ENCODE data around the gene LEMD3. TPM values are rescaled to one million over a fixed set of nuclear protein-coding genes. Genes with fewer than 3 reads are reported as not detected.

LEMD3 gene
- total RNA-seq (2022; extraction: Qiagen RNA extraction): 9.0 to 13.1 TPM (median 11.2 TPM) in 5 replicates

DNA sequence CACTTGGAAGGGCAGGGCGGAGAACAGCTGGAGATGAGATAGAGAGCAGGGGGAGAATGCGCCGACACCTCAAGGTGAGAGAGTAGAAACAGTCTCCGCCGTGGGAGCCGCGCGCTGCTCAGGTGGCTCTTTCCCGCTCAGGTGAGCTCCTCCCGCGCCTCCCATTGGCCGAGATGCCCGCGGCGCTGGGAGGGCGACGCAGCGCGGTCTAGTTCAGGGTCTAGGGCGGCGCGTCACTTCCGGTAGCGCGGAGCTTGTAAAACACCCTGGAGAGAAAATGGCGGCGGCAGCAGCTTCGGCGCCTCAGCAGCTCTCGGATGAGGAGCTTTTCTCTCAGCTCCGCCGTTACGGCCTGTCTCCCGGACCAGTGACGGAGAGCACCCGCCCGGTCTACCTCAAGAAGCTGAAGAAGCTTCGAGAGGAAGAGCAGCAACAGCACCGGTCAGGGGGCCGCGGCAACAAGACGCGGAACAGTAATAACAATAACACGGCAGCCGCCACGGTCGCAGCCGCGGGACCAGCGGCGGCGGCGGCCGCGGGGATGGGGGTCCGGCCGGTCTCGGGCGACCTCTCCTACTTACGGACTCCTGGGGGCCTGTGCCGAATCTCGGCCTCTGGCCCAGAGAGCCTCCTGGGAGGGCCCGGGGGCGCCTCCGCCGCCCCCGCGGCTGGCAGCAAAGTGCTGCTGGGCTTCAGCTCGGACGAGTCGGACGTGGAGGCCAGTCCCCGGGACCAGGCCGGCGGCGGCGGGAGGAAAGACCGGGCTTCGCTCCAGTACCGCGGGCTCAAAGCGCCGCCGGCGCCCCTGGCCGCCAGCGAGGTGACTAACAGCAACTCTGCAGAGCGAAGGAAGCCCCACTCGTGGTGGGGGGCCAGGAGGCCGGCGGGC is at the start of gene LEMD3:
TSS of gene LEMD3 (plus strand) at position 264 of the 889 bp plus-strand sequence. CDS start at position 278, 14 bp downstream.

DNA sequence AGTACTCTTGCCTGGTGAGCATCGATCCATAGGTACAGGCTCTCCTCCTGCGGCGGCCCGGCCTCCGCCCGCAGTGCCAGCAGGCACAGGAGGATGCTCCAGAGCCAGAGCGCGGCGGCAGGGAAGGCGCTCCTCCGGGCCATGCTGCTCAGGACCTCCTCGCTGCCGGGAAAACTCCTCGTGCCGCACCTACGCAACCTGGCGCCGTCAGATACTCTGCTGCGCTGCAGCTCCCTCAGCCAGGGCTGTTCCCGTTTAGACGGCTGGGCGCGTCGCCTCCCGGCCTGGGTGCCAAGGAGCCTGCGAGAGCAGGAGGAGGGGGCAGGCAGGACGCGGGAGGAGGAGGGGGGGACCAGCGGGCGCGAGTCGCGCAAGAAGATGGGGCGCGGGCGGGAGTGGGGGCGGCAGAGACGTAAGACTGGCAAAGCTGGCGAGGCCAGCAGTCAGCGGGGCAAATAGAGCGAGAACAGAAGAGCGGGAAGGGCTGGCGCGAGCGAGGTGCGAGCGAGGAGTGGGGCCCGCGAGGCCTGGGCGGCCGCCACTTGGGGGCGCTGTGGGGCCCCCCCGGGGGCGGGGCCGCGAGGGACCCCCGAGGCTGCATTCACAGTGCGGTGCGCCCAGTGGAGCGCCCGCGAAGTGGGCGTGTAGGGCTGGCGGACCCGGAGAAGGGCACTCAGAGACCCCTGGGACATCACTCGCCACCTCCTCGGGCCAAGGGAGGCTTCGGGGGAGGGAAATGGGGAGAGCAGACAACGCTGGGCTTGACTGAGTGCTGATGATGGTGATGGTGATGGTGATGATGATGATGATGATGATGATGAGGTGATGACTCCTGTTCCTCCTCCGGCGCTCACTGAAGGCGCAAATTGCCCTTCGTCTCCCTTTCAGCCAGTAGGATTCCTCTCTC is 48.1 kb upstream of the LEMD3 start, which contains the start of gene WIF1:
TSS of gene WIF1 (minus strand) at position 257 of the 907 bp plus-strand sequence. CDS start at position 143, 114 bp downstream.

DNA sequence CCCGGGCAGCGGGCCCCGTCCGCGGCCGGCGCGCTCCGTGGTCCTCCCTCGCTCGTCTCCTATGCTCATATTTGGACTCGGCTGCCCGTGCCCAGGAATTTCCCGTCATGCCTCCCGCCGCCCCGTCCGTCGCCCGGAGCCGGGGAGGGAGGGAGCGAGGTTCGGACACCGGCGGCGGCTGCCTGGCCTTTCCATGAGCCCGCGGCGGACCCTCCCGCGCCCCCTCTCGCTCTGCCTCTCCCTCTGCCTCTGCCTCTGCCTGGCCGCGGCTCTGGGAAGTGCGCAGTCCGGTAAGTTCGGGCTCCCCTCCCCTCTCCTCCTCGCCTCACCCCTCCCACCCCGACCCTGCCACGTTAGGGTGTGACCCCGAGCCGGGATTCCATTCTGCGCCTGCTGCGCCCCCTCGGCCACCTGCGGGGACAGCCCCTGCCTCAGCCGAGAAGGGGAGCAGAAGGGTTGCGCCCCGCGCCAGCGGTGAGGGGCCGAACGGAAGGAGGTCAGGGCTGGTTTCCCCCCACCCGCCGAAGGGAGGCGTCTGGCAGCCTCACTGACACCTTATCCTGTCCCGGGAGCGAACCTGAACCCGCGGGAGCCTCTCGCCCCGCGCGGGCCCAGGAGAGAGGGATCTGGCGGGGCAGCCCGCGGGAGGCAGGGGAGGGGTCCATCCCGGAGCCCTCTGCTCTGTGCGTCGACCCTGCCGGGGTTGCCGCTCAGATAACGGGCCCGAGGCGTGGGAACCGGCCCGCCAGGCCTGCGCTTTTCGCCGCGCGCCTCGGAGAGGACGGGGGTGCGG is 109.4 kb downstream of the LEMD3 start, which contains the start of gene MSRB3:
TSS of gene MSRB3 (plus strand) at position 108 of the 793 bp plus-strand sequence. CDS start 29,897 bp downstream, outside the sequence.

Other genes with a start within 250 kb of the LEMD3 start
- not detected in 5 replicates for gene WIF1, start 48.3 kb upstream of the LEMD3 start, total RNA-seq (2022; extraction: Qiagen RNA extraction)
- gene MSRB3, start 109.1 kb downstream of the LEMD3 start, total RNA-seq (2022; extraction: Qiagen RNA extraction): 19.5 to 24.4 TPM (median 22.8 TPM) in 5 replicates

All from A549 treated with CORT108297 at 1 μM for 4 hours (cell line).